HG02763 (cell line): ENCODE results near the gene RNU1-1.
"Not testable (repeated sequence)": the region's sequence is repeated elsewhere in the genome, so short reads cannot be mapped to it uniquely, and the experiment has no call there.

ENCODE experiments used
- ATAC-seq: cut with Tn5 transposase; IDR thresholded peaks from one replicate; pipeline ENCODE4 v1.9.1; 2021; ENCODE audit warnings: mild to moderate bottlenecking, moderate library complexity; ENCODE audit not compliant: unreplicated experiment

Gene RNU1-1

GRCh38 chr1:16525769-16526168, 11.7 kb upstream of the RNU1-1 start:
- ATAC-seq, result not testable (repeated sequence)

DNA sequence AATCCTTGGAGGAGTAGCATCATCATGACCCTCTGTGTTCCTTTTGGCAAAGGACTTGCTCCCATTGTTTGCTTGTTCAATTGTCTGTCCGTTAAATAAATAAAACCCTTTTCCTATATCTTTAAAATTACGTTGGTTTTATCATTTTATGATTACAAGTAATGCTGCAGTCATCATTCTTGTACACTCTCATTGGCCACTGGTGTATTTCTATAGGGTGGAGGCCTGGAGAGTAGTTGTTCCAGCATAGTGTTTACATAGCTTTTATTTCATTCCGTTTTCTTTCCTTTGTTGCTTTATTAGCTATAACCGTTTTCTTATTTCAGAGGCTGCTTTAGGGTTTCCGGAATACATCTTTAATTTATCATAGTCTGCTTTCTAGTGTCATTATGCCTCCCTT, 7.6 kb upstream of the RNU1-1 start:
- not testable (repeated sequence) for ATAC-seq

- ATAC-seq, result no peak
Observed at GRCh38 chr1:16521288-16521583, 7.2 kb upstream of the RNU1-1 start.

DNA sequence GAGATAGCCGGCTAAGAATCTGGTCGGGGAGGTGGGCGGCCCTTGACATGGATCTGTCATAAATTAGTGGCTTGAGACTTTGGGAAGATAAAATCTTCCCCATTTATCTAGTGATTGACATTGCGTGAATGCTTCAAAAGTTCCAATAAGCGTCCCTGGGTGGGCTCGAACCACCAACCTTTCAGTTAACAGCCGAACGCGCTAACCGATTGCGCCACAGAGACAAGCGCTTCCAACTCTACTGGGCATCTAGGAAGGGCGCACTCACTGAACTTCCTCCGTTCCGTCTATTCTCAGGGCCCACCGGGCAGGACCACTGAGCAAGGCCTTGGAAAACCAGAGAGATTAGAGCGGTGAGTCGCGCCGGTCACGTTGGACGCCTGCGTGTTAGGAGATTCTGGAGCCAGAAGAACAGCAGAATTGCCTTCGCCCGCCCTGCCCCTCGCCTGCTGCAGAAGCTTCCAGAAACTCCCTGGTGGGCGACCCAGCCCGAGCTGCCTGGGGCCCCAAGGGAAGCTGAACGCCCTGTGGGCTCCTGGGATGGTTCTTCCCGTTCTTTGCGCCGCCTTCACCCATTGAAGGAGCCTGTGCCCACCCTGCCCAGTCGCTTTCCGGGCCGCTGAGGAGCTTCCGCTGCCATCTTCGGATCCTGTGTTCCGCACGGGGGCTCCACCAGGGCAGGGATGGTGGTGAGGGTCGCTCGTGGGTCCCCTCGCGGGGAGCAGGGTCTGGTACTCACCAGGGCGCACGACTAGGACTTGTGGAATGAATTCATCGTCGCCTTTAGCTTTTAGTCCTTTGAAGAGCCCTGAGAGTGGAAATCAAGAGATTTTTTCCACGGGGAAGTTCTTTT, 6.6 kb upstream of the RNU1-1 start:
- not testable (repeated sequence) for ATAC-seq

GRCh38 chr1:16519255-16519951, 5.3 kb upstream of the RNU1-1 start:
- ATAC-seq, result not testable (repeated sequence)

- not testable (repeated sequence) for ATAC-seq
Observed at GRCh38 chr1:16518913-16519254, 4.8 kb upstream of the RNU1-1 start.

DNA sequence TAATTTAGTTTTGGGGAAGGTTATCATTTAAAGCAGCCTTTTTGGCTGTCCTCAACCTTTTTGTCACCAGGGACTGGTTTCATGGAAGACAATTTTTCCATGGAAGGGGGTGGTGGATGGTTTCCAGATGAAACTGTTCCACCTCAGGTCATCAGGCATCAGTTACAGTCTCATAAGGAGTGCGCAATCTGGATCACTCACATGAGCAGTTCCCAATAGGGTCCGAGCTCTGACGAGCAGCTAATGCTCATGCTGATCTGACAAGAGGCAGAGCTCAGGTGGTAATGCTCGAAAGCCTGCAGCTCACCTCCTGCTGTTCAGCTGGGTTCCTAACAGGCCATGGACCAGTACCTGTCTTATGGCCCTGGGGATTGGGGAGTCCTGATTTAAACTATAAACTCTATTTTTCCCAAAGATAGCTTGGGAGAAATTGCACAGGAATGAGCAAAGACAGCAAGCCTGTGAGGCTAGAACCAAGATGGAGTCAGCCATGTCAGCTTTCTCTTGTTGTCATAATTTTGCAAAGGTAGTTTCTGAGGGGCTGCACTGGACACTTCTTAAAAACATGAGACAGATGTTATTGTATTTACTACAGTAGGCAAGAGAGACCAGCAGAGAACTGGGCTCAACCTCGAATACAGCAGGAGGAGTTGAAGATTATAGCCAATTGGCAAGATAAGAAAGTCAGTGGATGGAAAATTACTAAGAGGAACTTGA, 2.8 kb upstream of the RNU1-1 start:
- not testable (repeated sequence) for ATAC-seq

- ATAC-seq, result peak; percentile 78
Observed at GRCh38 chr1:16513412-16514106, 526 bp downstream of the RNU1-1 start.

DNA sequence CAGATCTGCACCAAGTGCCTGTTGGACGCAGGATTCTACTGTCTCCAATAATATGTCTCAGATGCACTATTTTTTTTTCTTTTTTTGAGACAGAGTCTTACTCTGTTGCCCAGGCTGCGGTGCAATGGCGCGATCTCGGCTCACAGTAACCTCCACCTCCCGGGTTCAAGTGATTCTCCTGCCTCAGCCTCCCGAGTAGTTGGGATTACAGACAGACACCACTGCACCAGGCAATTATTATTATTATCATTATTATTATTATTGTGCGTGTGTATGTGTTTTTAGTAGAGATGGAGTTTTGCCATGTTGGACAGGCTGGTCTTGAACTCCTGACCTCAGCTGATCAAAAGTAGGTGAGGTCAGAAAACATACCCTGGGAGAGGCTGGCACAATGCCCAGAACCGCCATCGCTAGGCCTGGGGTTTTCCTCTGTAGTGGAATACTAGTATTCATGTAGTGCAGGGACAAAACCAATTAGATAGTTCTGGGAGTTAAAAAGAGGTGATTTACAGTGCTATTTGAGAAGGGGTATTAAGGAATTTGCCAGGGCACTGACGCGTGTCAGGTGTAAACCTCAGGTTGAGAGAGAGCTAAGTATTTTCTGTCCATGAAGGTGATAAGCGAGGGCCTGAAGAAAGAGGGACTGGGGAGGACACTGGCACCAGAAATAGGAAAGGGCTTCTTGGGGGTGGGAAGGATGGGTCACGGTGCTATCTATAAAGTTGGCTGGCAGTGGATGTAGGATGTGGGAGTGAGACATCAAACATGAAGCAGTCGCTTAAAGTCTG, 1.3 kb downstream of the RNU1-1 start:
- not testable (repeated sequence) for ATAC-seq

DNA sequence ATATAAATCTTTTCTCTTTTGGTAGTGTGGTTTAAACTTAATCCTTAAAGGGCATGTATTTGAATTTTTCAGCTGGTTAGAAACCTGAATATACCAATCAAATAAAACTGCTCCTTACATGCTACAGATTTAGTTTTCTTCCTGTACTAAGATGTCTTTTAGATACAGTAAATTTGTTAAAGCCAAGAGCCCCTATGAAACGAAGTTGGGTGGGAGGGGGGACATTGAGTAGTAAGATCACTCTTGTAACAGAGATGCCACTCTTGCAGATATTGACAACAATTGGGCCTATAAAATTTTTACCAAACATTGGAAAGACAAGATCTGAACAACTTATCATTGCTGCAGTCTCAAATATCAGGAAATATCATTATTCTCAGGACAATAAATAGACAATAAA, 2.2 kb downstream of the RNU1-1 start:
- not testable (repeated sequence) for ATAC-seq

- ATAC-seq, result not testable (repeated sequence)
Observed at GRCh38 chr1:16508861-16509445, 5.1 kb downstream of the RNU1-1 start.

DNA sequence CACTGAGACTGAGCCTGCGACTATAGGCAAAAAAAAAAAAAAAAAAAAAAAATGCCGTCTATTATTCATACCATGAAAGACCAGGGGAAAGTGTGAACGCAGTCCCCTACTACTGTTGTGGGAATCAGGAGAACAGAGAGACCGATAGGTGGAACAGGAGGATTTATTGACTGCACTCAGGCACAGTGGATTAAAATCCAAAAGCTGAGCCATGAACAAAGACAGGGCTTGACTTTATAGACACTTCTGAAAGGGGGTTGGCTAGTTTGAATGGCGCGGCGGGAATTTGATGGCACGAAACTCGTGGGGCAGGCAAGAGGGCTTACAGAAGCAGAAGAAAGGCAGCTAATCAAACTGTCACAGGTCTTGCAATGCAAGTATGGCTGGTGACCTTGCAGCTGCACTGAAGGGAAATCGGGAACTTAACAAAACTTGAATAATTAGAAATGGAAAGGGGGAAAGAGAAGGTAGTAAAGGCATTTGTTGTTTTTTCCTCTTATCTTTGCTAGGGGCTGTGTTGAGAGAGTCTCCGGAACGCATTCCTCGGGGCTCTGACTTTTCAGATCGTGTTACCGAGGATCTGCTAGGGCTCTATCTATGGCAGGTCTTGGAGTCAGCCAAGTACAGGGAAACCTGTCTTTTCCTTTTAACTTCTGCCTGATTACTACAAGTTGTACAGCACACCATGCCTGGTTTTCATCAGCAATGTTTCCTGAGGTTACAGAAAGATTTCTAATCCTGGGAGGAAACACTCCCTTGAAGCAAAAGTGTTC, 7.5 kb downstream of the RNU1-1 start:
- ATAC-seq, result not testable (repeated sequence)

DNA sequence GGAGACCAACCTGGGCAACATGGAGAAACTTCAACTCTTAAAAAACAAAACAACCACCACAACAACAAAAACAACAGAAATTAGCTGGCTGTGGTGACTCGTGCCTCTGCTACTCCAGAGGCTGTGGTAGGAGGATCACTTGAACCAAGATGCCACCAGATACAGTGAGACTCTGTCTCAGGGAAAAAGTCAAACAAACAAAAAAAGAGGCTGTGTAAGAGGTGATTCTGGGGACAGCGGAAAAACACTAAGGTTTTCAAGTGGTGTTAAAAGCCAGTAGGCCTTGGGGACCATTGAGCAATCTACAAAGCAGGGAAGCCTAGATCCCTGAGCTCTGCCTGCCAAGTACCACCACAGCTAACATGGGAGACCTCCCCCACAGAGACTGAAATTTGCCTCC, 8.2 kb downstream of the RNU1-1 start:
- not testable (repeated sequence) for ATAC-seq

DNA sequence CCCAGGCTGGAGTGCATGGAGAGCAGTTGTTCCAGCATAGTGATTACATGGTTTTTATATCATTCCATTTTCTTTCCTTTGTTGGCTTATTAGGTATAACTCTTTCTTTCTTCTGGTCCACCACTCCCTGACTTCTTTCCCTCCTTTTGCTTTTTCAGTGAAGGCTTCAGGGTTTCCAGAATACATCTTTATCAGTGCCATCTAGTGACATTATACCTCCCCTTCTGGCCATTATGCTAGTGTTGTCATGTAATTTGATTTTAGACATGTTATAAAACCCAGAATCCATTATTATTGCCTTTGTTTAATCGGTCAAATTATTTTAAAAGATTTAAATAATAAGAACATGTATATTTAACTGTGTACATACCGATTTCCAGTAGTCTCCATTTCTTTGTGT, 10.6 kb downstream of the RNU1-1 start:
- ATAC-seq, result no peak

DNA sequence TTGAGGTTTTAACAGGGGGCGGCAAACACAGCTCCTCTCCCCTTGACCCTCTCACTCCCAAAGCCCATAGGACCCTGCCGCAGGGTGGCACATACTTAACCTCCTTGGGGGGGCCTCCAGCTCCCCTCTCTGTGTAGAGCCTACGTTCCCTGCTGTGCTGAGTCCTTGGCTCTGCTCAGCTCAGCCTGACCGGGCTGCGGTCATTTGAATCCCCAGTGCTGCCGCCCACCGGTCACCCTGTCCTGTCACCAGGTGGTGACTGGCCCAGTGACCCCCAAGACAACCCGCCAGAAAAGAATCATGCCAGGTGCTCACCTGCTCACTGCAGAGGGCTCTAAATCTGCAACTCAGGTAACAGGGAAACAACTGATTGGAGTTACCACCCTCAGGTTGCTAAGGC, 12.6 kb downstream of the RNU1-1 start:
- ATAC-seq, result not testable (repeated sequence)

GRCh38 chr1:16500975-16501374, 13.1 kb downstream of the RNU1-1 start:
- ATAC-seq, result not testable (repeated sequence)

- not testable (repeated sequence) for ATAC-seq
Observed at GRCh38 chr1:16500466-16500865, 13.6 kb downstream of the RNU1-1 start.

DNA sequence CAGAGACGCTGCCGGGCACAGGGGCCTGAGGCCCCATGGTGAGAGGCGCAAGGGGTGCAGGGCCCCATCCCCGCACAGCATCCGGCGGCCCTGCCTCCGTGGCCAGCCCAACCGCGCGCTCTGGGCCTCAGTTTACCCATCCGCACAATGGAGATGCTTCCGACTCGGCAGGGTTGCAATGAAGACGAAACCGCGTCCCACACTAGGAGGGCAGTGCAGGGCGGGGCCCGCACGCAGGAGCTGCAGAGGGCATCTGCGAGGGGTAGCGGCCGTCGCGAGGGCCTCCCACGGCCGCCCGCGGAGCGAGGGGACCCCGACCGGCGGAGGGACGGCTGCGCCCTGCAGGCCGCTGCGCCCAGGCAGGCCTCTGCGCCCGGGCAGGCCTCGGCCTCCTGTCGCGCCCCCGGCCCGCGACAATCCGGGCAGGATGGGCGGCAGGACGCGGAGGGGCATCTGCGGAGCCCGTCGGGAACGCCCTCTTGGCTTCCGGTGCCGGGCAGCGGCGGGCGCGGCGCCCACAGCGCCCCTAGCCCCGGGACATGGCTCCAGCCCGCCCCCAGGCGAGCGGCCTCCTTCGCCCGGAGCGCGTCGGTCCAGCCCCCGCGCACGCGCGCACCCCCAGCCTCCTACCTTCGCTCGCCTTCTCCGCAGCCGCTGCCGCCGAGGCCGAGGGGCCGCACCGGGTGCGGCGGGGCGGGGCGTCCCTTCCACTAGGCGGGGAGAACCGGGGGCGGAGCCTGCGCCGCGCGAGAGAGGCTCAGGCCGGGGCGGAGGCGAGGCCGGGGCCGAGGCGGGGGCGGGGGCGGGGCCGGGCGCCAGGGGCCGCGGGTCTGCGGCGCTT, 15.3 kb downstream of the RNU1-1 start:
- peak; percentile 88 for ATAC-seq
